Fibroblast of lung (primary cell): ENCODE results near the gene MSS51.

ENCODE experiments used
- CTCF ChIP-seq, 2 donors: IDR thresholded peaks in 1 of 2; conservative IDR thresholded peaks in 1 of 2; 1 replicate in 1 of 2; 2 replicates in 1 of 2; pipeline ENCODE4 v1.5.1; 2011 to 2012; ENCODE audit warnings: low read length in 2 of 2, control low read depth in 1 of 2, inconsistent platforms in 1 of 2, low read depth in 1 of 2, mild to moderate bottlenecking in 1 of 2
- EZH2 ChIP-seq: IDR thresholded peaks from 2 replicates; pipeline ENCODE4 v1.5.1; 2012; ENCODE audit warnings: low read length, control low read depth, mild to moderate bottlenecking; ENCODE audit errors: missing control alignments

GRCh38 chr10:73469579-73469978, 36.2 kb upstream of the MSS51 start:
- TF ChIP-seq CTCF (conservative IDR thresholded peaks at IDR 0.05 in 1 of 2, IDR thresholded peaks at IDR 0.05 in 1 of 2; ENCODE audit: low read depth in 1 of 2, low read length in 2 of 2), result no peak
- TF ChIP-seq EZH2, result no peak
